Stimulated activated naive CD8-positive, alpha-beta T cell treated with anti-CD3 and anti-CD28 coated beads, Interleukin-15, Interleukin-2, amounts not matched to agents 100 U/mL and 50 U/mL, for 24 hours (primary cell): ENCODE results near the gene CDK6.

Experiments used
- ATAC-seq: fragments of 150-1000 bp; cut with Tn5 transposase; one replicate; pipeline ENCODE4 v1.10.0; 2021
- DNase-seq: peaks from one replicate; pipeline ENCODE4 v3.0.0; 2021

The CDK6 gene

DNA sequence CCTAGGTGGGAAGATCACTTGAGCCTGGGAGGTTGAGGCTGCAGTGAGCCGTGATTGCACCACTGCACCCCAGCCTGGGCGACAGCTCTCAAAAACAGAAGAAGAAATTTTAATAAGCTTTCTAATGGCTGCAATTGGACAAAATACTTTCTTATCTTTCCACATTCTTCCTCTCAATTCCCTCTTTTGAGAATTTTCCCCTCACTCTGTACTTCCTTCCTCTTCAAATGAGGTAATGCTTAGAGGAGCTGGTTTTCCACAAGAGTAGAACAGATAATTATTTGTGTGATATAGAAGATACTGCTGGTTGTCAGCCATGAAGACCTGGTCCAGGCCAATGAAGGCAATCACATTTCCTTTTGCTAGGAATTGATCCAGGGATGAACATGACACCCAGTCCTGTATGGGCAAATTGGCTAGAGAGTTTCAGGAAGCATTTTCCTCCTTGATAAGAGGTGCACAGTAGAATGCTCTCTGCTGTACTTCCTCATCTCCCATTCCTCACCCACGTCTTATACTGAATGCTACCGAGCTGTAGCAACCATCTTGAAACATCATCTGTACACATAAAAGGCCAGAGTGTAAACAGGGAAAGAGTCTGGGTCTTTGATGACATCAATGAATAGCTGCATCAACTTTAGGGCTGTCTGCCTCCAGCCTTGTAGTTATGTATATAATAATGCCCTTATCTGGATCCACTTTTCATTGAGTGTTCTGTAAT is 103.9 kb downstream of the CDK6 start:
- ATAC-seq = no peak
- no peak for DNase-seq

DNA sequence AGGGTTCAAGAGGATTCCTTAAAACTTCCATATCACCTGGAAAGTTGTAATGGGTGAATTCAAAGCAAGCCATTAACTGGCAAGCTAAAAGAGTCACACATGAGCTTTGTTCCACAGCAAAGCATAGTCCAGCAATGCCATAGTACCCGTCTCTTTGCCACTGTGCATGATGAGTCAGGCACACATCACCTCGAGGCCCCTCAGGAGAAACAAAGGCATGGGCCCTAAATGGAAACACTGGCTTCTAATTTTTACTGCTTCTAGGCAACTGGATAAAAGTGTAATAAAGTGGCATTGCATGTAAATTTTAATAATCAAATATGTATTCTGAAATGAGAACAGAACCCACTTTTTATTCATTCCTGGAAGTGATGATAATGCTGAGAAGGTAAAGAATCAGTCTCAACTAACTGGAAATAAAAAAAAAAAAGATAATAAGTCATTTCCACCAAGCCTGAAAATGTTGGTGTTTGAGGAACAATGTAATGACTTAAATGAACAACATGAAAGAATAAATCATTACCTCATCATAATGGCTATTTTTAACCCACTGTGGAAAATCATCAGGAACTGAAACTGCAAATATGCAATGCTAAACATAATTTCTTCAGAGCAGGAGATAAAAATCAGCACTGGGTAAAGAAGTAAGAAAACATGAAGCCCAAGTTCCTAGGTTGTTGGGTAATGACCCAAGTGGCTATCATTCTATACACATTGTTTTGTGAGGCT is 104.9 kb downstream of the CDK6 start:
- peak; percentile 88 for ATAC-seq
- DNase-seq = peak; percentile 41

DNA sequence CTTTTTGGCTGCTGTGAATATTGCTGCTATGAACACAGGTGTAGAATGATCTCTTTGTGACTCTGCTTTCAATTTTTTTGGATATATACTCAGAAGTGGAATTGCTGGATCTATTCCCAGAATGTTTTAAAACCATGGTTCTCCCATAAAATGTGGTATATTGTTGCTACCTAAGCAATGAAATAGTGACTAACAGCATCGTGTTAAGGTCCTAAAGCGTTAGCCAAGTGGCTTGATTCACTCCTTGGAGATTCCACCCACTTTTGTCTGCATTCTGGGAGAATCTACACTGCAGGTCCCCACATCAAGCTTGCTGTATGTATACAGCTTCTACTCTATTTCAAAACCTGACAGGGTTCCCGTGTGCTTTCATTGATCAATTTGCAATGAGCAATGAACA is 105.6 kb downstream of the CDK6 start:
- no peak for DNase-seq

DNA sequence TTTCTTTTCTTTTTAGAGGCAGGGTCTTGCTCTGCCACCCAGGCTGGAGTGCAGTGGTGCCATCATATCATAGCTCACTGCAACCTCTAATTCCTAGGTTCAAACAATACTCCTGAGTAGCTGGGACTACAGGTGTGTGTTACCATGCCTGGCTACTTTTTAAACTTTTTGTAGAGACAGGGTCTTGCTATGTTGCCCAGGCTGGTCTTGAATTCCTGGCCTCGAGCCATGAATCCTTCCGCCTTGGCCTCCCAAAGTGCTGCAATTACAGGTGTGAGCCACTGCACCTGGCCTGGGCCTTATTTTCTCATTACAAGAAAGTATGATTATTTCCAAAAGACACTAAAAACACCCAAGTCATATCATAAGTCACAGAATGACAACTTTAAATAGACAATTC is 106.6 kb downstream of the CDK6 start:
- DNase-seq (no peak), ATAC-seq (no peak)

More for the DNA sequence above, 105.6 kb downstream of the CDK6 start:
- ATAC-seq = no peak

DNA sequence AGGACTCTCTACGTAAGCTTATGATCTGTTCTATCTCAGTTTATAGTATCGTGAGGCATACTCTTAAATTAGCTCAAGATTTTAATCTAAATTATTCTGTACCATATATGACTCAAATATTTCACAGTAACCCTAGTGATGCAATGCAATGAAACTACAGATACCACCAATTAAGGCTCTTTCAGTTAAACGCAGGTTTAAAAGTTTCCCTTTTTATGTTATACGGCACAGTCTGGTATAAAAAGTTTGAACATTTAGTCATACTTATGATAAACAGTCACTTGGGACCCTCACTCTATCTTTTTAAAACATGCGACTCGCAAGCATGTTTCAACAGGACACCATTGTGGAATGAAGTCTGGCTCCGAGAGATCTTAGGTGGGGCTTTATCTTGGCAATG is 107.2 kb downstream of the CDK6 start:
- peak; percentile 51 for ATAC-seq
- DNase-seq = no peak

DNA sequence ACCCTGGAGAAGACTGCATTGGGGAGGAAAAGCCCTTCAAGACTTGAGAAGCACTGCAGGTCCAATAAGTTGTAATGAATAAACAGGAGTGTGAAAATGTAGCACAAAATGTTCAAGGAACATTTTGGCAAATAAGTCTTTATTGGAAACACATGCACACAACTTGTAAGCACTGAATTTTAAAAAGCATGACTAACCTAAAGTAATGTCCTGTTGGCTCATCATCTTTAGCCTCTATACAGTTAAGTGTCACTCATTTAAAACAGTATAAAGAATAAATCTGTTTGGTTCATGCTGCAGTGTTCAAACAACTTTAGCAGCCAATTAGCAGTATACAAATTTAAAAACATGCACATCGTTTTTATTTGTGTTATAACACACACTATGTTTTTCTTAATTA is 108.6 kb downstream of the CDK6 start:
- ATAC-seq (no peak), DNase-seq (no peak)

DNA sequence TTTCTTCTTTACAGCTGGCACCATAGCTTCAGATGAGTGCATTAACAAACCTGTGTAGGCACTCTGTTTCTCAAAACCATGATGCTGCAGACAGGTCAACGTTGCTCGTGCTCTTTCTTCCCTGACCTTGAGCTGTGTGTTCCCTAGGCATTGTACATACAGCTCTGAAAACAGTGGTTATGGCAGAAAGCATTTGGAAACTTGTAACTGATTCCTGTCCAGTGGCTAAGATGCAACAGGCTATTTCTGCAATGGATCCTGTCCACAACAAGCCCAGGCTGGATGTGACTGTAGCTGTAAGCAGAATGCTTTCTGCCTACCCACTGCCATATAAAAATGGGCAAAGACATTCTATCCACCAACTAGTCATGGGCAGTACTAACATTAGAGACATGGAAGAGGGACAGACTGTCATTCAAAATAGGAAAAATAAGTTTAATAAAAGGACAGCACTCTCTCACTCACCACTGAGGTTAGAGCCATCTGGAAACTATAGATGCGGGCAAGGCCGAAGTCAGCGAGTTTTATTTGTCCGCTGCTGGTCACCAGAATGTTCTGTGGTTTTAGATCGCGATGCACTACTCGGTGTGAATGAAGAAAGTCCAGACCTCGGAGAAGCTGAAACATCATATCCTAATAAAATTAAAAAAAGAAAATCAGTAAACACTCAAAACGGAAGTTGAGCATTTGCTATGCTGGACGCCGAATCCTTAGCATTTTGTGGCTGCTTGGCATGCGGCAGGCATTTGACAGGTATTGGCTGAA is 111.0 kb downstream of the CDK6 start:
- DNase-seq (no peak), ATAC-seq (no peak)

DNA sequence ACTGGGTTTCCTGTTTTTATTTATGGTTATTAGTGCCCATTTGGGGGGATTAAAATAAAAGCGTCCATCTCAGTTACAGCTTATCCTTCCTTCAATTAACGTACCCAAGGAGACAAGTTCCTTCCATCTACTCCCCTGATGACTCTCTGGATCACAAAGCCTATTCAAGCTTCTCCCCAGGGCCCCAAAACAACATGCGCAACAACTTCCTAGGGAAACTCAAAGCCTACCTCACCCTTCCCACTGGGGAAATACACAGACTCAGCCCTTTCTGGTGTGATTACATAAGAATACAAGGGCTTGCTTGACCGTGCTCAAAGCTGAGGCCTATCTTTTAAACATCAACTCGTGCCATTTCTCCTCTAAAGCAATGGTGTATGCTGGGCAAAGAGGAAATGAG is 112.4 kb downstream of the CDK6 start:
- DNase-seq = no peak
- ATAC-seq = no peak

DNA sequence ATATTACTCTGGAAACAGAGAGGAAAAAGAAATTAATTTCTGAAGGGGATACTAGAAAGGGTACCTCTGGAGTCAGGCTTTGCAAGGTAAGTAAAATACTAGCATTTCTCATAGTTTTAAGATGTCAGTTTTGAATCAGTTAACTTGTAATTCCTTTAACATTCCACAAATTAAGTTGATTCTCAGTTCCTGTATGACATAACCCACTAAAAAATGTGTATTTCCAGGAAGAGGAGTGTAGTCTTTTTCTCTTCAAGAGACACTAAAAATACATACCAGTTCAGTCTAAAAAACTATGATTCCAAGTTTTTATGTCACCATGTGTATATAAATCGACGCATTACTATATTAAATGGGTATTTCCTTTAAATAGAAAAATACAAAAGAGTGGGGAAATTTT is 113.2 kb downstream of the CDK6 start:
- ATAC-seq (no peak), DNase-seq (no peak)

DNA sequence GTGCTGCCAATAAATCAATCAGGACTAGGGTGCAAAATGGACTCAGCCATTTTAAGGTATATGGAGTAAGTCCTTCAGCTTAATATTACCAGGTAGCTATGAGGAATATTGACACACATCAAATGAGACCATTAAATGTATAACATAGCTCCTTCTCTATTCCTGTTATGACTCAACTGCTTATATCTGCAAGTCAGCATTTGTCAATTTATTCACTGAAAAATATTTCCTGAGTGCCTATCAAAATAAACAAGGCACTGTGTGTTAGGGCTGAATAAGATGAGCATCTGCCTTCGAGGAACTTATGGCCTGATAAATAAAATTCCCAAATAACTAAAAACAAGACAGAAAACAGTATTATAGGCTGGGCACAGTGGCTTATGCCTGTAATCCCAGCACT is 113.8 kb downstream of the CDK6 start:
- ATAC-seq (no peak), DNase-seq (no peak)

DNA sequence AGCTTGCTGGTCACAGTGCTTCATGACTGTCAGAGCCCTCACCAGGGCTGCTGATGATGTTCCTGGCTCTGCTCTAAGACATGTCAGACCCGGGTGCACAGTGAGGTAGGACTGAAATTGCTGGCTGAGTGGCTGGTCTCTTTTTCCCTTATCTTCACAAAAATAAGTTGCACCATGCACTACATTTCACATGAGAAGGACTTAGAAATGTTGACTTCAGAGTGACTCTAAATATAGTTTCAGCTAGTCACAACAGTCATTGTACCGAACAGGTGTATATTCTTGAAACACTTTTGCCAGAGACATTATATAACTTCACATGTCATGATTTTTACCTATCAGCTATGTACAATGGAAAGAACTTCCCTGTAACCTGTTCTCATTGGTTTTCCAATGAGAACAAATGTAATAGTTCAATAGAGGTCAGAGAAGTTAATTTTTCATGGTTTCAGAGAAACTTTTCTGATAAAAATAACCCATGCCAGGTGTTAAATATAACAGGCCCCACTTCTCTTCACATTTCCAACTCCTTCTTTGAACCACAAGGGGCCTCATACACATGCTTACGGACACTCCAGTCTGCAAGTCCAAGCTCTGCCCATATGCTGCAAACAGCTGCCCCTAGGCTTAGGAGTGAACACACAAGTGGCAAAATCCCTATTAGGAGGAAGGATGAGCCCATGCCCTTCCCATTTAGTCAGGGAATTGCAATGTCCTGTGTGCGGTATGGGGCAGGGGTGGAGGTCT is 115.6 kb downstream of the CDK6 start:
- ATAC-seq (no peak), DNase-seq (no peak)

DNA sequence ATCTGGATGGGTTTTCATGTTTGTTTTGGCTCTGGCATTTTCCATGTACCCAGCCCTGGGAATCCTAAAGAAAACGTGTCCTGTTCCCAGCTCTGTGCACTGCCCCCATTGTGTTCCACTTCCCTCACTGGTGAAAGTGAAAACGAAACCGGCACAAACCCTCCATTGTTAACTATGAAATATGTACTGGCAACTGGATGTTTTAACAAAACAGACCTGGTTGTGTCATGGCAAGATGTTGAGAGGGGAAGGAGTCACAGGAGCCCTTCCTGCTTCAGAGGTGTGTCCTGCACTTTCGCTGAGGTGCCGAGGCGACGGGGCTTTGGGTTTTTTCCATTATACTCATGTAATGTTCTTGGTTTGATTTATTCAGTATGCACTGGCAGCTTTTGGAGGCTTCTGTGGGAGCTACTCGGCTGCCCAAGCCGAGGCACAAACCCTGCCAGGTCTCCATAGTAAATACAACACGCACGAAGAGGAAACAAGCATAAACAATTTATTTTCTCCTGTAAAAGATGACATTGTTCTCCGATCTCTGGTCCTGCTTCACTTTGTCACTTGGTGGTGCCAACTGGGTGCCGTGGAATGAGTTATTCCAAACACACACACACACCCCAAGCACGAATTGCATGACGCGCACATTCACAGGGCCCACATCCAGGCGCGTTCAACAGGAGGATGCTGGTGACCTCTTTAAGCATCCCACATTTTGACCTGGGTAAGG is 118.2 kb downstream of the CDK6 start:
- peak; percentile 56 for DNase-seq
- peak; percentile 92 for ATAC-seq

DNA sequence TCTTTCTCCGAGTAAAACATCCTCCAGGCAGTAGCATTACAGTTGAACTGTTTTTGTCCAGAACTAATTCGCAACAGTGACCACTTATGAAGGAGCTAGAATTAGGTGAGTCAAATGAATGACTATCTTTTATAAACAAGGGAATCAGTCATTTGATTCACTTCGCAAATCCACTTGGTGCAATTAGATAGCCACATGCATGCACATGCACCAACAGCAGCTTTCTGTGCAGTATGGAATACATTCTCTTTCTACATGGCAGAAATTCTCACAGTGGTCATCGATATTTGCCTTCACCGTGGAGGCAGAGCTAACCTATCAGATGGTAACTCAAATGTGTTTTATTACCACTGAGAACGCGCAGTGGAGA is 118.8 kb downstream of the CDK6 start:
- ATAC-seq (peak; percentile 4), DNase-seq (no peak)

DNA sequence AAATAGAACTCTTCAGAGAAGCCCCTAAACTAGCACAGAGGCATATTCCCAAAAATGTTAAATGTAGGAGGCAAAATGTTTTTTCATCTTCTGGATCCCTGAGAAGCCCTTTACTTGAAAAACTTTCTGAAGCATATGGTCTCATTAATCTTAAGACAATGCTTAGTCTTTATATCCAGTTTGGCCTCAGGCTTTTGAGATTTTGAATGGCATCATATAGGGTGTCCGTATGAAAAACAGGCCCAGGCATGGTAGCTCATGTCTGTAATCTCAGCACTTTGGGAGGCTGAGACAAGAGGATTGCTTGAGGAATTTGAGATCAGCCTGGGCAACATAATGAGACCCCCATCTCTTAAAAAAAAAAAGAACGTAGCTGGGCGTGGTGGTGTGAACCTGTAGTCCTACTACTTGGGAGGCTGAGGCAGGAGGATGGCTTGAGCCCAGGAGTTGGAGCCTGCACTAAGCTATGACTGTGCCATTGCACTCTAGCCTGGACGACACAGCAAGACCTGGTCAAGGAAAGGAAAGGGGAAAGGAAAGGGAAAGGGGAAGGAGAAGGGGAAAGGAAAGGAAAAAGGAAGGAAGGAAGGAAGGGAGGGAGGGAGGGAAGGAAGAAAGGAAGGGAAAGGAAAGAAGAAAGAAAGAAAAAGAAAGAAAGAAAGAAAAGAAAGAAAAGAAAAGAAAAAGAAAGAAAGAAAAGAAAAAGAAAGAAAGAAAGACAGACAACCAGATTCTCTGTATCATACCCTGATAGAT is 119.4 kb downstream of the CDK6 start:
- DNase-seq = no peak
- no peak for ATAC-seq

DNA sequence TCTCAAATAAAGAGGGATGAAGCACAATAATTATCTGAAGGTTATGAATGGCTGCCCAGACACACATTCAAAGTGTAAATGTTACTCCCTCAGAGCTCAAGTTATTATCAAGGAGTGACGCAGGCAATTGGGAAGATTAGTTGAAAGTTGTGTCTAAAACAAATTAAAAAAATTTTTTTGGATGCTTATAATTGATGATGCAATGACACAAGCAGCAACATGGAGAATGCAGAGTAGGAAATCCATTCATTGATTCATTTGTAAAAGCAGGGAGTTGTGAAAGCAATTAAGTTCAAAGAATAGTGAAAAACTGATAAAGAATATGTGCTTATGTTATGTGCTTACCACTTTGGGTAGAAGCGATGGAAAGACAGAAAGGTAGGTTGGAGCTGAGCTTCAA is 120.4 kb downstream of the CDK6 start:
- no peak for ATAC-seq
- no peak for DNase-seq

DNA sequence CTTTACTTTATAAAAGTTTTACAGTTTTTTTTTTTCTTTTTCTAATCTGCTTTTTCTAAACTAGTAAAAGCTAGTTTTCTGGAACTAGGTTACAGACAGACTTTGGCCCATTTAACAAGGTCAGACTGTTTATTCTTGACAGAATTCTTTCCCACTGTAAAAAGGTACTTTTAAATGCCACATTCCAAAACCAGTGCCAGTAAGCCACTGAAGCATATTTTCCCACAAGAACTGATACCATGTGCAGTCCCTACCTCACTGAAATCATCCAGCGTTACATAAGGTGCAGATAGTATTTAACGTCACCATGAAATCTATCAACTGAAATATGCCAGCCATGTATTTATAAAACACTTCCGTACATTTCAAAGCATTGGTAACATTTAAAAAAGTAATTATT is 121.6 kb downstream of the CDK6 start:
- ATAC-seq (no peak), DNase-seq (no peak)

DNA sequence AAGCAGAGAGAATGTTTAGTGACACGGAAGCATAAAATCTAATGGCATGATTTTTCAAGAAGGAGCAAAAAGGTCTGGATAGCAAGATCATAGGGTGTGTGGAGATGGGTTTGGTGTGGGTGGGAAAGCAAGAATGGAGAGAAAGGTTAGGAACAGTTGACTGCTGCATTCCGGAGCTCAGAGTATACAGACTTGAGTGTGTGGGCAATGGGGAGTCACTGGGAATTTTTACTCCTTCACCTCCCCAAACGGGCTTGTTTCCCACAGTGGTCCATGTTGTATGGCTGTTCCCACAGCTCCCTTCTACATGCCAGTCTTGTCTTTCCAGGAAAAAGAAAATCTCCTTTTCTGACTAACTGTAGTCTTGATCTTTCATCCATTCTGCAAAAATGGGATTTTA is 122.1 kb downstream of the CDK6 start:
- no peak for DNase-seq
- ATAC-seq = no peak

DNA sequence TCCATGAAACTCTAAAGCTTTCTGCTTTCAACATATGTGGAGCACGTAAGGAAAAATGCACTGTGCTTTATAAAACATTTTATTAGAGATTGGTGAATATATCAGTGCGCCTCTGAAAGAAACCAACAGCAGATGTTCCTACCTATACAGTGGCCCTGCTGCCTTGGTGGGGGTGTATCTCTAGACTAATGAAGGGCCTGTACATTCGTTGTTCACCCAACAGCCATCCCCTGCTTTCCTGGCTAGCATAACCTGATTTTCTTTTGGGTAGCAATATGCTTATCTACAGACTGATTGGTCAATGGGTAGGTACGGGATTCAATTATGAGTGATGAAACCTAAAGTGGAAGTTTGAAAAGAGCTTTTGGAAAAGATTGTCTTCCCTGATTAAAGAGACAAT is 126.5 kb downstream of the CDK6 start:
- ATAC-seq (no peak), DNase-seq (no peak)

DNA sequence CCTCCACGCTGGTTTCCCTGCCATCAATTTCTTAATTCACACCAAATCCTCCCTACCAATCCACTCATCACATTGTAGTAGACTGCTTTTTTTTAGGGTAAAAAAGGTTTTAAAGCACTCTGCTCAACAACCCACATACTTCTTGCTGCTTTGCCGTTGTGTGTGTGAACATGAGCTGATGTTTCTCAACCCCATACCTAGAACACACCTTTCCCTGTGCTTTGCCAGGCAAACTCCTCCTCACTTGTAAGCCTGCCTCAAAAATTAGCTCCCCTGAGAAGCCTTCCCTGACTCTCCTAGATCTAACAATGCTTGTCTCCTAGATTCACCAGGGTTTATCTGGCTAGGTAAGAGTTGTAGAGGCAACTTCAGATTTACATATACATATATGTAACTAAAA is 127.2 kb downstream of the CDK6 start:
- no peak for ATAC-seq
- DNase-seq = no peak

DNA sequence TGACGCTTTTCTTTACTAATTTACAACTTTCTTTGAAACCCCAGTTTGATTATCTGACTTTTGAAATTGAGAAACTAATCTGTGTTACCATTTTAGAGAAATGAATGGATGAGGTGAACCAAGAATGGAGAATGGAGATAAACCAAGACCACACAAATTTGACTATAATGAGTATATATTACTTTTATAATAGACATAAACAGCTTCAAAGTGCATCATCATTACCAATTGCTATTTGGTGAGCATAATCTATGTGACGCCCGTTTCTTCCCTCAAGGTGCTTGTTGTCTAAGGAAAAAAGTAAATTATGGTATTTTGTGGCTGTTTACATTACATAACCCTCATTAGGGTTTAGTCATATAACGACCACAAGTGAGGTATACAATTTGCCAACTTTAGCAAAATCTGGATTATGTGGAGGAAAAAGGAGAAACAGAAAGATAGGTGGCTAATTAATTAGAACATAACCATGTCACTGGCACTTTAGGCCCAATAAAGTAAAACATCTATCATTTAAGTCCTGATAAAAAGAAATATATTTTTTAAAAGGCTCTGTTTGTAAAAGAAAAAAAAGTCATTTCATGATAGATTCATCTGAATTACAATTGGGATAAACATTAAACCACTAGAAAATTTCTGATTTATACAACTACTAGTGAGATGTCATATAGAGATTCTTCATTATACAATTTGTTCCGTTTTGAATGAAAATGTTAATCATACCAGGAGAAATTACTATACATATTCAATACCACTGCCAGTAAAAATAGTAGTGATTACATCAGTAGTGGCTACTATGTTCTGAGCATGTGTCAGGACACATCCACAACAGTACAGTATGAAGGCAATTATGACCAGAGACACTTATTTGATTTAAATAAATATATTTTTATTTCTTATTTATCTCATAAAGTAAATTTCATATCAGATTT is 128.0 kb downstream of the CDK6 start:
- DNase-seq (no peak), ATAC-seq (peak; percentile 89)
